GM12891 (cell line): ENCODE results near the gene PCGF3.
A peak's percentile ranks its signal among the peaks of the same experiment; 100 is the strongest.

Source experiments
- DNase-seq: peaks from one replicate; pipeline ENCODE4 v3.0.0; 2011; ENCODE audit warnings: low spot score; ENCODE audit not compliant: insufficient read length
- FAIRE-seq: peaks from 2 replicates; lab custom pipeline; 2011; peaks lifted over from hg19 to GRCh38; lab: Jason Lieb, UNC
- PAX5 ChIP-seq: IDR thresholded peaks from 2 replicates; pipeline ENCODE4 v1.6.1; 2011; ENCODE audit warnings: low read length, moderate library complexity, mild to moderate bottlenecking; ENCODE audit not compliant: insufficient read depth, severe bottlenecking
- POLR2A ChIP-seq: IDR thresholded peaks from 2 replicates; pipeline ENCODE4 v1.6.1; 2011; ENCODE audit warnings: low read depth, low read length, control low read depth
- POLR2AphosphoS5 ChIP-seq: IDR thresholded peaks from 2 replicates; pipeline ENCODE4 v1.6.1; 2011; ENCODE audit warnings: low read depth, low read length, control low read depth
- POU2F2 ChIP-seq: IDR thresholded peaks from 2 replicates; pipeline ENCODE4 v1.6.1; 2011; ENCODE audit warnings: low read depth, mild to moderate bottlenecking, control low read depth, low read length, moderate library complexity
- SPI1 ChIP-seq: IDR thresholded peaks from 2 replicates; pipeline ENCODE4 v1.6.1; 2011; ENCODE audit warnings: low read depth, low read length, control low read depth
- TAF1 ChIP-seq: IDR thresholded peaks from 2 replicates; pipeline ENCODE4 v1.6.1; 2011; ENCODE audit warnings: low read depth, low read length, control low read depth

The PCGF3 gene

GRCh38 chr4:677431-678293 is 28.0 kb upstream of the PCGF3 start:
- no peak for DNase-seq
- peak; percentile 87 for FAIRE-seq
- no peak for TF ChIP-seq POLR2AphosphoS5
- TF ChIP-seq PAX5, result no peak
- no peak for TF ChIP-seq SPI1
- no peak for TF ChIP-seq POLR2A
- no peak for TF ChIP-seq TAF1
- TF ChIP-seq POU2F2, result no peak

GRCh38 chr4:678331-679103 is 27.1 kb upstream of the PCGF3 start:
- DNase-seq (no peak), FAIRE-seq (no peak)
- TF ChIP-seq SPI1, result no peak

- FAIRE-seq (no peak), DNase-seq (no peak)
These were observed 26.5 kb upstream of the PCGF3 start for GRCh38 chr4:679104-679481.

DNA sequence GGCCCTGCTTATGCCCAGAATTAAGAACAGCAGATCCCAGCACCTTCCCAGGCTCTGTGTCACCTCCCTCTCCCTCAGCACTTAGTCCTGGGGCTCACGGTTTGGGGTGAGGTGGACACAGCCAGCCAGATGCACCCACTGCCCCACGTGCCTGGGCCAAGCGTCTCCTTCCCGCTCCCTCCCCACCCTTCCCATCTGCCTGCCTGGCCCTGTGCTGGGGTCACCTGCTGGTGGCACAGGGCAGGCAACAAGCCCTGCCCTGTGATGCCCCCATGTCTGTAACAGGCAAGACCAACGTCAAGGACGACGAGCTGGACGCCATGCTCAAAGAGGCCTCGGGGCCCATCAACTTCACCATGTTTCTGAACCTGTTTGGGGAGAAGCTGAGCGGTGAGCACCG is 26.0 kb upstream of the PCGF3 start:
- no peak for TF ChIP-seq POLR2AphosphoS5
- DNase-seq, result no peak

More at GRCh38 chr4:679104-679481, 26.5 kb upstream of the PCGF3 start:
- TF ChIP-seq PAX5, result no peak
- no peak for TF ChIP-seq POLR2AphosphoS5

DNA sequence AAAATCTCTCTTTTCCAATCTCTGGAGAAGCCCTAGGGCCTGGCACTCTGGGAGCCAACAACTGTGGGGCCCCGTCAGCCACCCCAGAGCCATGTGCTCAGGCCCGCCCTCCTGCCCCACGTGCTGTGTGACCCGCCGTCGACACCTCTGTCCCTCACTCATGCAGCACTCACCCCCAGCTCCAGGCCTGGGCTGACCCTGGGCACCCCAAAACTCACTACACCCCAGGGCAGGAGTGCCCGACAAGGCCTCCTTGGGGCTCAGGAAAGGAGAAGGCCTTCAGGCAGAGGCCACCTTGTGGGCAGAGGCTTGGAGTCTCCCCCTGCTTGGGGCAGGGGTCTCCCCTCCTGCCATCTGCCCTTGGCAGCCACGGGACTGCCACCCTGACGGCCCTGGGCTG is 25.5 kb upstream of the PCGF3 start:
- FAIRE-seq (no peak), DNase-seq (no peak)
- no peak for TF ChIP-seq SPI1
- TF ChIP-seq POLR2A, result no peak

More for the DNA sequence above, 26.0 kb upstream of the PCGF3 start:
- FAIRE-seq, result peak; percentile 16

- TF ChIP-seq TAF1 (no peak), POU2F2 (no peak), POLR2A (no peak), PAX5 (no peak), POLR2AphosphoS5 (no peak), SPI1 (no peak)
- no peak for DNase-seq
- FAIRE-seq, result no peak
These were observed 25.1 kb upstream of the PCGF3 start for GRCh38 chr4:680551-680927.

DNA sequence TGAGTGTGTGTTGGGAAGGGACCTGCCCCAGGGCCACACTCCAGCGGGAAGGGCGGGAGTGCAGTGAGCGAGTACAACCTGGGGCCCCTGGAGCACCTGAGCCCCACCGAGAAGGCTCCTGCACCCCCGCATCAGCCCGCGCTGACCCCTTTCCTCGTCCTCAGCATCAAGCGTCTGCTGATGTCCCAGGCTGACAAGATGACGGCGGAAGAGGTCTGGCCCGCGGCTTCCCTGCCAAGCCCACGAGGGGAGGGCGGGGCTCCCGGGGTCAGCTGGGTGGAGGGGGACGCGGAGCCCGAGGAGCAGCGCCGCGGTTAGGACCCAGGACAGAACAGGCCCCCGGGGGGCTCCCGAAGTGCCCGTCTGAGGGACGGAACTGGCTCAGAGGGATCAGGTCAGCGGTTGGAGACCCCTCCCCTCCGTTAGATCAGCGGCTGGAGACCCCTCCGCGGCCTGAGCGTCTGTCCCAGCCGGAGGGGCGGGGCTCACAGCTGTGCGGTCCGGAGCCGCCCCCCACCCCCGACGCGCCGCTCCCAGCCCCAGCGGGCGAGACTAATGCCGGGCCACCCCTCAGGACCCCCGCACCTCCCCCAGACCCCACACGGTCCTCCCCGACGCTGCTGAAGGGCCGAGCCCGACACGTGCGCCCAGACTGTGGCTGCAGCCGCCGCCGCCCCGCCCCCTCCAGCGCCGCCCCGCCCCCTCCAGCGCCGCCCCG is 24.5 kb upstream of the PCGF3 start:
- FAIRE-seq (no peak), DNase-seq (no peak)
- TF ChIP-seq POLR2A (no peak), TAF1 (no peak), PAX5 (no peak), SPI1 (no peak), POU2F2 (no peak), POLR2AphosphoS5 (no peak)

DNA sequence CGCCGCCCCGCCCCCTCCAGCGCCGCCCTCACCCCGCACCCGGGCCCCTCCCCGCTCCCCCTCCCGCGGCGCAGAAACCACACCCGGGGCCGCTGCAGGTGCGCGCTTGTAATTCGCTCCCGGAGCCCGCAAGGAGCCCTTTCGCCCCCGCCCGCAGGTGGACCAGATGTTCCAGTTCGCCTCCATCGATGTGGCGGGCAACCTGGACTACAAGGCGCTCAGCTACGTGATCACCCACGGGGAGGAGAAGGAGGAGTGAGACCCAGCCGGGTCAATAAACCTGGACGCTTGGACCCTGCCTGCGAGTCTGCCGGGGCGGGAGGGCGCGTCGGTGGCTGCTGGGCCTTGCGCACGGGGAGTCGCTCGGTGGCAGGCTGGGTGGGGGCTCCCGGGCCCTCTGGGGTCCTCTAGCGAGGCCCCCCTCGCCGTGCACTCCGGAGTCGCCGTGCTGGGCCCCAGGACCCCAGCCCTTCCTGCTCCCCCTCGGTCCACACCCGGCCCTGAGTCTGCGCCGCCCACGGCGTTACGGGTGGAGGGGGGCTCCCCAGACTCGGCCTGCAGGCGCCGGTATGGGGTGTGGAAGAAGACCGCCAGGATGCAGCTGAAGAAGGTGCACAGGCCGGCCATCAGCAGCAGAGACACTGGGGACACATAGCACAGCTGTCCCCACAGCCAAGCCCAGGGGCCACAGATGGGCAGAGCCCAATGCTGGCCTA is 23.7 kb upstream of the PCGF3 start:
- FAIRE-seq (no peak), DNase-seq (no peak)
- TF ChIP-seq POLR2AphosphoS5 (no peak), PAX5 (no peak), POLR2A (no peak), POU2F2 (no peak), TAF1 (no peak), SPI1 (no peak)

DNA sequence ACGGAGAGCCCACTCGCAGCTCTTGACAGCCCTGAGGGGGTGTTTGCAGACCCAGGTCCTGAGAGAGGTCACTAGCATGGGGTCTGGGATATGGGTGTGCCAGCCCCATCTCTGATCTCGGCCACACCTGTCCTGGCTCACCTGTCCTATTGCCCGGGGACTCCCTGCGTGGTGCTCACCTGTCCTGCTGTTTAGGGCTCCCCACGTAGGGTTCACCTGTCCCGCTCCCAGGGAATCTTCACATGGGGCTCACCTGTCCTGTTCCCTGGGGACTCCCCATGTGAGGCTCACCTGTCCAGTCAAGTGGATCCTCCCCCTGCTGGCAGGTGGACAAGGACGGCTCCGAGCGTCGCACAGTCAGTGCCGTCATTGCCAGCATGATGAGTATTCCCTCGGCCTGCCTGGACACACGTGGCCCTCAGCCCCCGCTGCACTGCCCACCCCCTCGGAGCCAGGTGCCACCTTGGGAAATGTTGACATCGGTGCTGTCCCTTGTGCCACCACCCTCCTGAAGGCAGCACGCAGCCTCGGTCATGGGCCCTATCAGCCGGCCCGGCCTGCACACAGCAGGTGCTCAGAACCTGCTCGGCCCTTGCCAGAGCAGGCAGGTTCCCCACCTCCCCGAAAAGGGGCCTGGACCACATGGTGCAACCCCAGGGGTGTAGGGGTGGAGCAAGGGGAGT is 23.0 kb upstream of the PCGF3 start:
- TF ChIP-seq SPI1, result no peak
- no peak for TF ChIP-seq TAF1
- no peak for TF ChIP-seq POU2F2
- no peak for TF ChIP-seq POLR2AphosphoS5
- no peak for FAIRE-seq
- DNase-seq, result no peak
